Activated CD8-positive, alpha-beta memory T cell treated with anti-CD3 and anti-CD28 coated beads for 48 hours (primary cell): ENCODE measurements around the gene SEMA6B.
"Not testable (repeated sequence)": the region's sequence is repeated elsewhere in the genome, so short reads cannot be mapped to it uniquely, and the experiment has no call there.

Experiments
- DNase-seq, 3 experiments: peaks; one replicate each; pipeline ENCODE4 v3.0.0-alpha.2; 2020; ENCODE audit warnings: low read depth in 2 of 3, low spot score in 2 of 3

The SEMA6B gene

DNA sequence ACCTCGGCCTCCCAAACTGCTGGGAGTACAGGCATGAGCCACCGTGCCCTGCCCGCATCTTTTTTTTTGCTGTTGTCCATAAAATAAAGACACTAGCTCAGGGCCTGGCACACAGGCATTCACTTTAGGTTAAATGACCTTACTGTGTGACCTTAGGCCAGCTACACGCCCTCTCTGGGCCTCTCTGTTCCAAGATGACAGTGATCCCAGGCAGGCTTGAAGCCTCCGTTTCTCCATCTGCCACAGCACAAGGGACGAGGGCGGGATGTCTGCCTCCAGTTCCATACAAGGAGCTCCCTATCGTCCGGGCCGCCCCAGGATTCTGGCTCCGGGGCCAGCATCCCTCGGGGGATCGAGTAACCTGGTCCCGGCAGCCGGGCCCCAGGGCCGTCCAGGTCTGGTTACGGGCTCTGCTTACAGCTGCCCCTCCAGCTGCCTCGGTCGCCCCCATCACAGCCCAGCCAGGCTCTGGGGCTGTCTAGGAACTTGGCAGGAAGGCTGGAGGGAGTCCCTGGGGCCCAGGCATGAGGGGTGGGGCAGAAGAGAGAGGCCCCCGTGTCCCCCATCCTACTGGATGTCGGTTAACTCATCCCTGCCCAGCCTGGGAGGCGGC lies 11.9 kb upstream of the SEMA6B start:
- no peak for DNase-seq

- DNase-seq, result no peak
Measured at GRCh38 chr19:4570916-4571304, 11.4 kb upstream of the SEMA6B start.

DNA sequence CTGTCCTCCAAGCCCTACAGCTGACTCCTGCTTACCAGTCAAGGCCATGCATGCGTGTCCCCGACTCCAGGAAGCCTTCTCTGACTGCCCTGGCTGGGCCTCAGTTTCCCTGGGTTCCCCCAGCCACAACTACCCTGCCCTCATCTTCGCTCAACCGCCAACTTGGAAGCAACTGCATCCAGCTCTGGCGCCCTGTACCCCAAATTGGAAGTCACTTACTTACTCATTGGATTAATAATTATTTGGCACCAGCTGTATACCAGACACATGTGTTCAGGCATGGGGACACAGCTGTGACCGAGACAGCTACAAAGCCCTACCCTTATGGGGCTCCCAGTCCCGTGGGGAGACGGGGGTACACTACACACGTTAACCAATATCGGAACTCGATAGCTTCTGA lies 10.9 kb upstream of the SEMA6B start:
- no peak for DNase-seq

DNA sequence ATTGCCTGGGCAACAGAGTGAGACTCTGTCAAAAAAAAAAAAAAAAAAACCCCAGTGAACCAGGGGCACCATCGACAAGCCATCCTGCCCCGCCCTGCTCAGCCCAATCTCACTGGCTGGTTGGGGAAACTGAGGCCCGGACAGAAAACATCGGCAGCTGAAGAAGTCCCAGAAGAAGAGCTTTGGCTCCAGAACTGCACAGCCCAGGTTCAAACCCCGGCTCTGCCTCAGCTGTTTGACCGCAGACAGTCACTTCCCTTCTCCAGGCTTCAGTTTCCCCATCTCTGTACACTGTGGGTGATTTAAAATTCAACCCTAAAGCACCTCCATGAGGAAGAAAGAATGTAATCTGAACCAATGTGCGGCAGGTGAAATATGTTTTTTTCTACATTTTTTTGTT lies 9.4 kb upstream of the SEMA6B start:
- DNase-seq, result no peak

GRCh38 chr19:4567584-4568071 lies 8.1 kb upstream of the SEMA6B start:
- peak in 2 of 3 experiments; percentile 54 to 63 for DNase-seq

DNA sequence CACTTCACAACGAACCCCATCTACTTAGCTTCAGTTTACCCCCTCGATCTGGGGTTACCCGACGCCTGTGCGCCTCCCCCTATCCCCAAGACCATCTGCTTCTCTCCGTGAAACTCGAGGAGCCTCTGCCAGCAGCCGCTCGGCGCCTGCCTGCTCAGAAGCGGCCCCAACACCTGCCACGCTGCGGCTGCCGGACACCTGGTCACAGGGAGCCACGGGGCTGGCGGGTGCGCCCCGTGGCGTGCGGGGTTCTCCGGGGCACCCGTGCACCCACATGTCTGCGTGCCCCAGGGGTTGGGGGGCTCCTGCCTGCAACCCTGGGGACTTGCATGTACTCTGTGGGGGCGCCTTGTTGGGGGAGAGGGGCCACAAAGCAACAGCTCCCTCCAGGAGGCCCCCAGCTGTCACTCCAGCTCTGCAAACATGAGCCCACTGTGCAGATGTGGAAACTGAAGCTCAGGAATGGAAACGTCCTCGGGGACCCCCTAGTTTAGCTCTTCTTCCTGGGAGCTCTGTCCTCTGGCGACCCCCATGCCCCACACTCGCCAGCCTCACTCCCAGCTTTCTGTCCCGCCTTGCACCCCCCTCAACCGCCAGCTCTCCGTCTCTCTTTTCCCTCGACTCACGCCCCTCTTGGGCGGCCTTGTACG lies 7.0 kb upstream of the SEMA6B start:
- DNase-seq, result no peak

DNA sequence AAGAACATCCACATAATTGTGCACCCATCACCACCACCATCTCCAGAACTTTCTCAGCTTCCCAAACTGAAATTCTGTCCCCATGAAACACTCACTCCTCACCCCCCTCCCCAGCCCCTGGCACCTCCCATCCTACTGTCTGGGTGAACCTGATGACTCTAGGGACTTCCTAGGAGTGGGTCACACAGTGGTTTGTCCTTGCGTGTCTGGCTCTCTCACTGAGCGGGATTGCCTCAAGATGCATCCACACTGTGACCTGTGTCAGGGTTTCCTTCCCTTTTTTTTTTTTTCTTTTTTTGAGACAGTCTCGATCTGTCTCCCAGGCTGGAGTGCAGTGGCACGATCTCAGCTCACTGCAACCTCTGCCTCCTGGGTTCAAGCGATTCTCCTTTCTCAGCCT lies 4.1 kb upstream of the SEMA6B start:
- DNase-seq, result not testable (repeated sequence)

DNA sequence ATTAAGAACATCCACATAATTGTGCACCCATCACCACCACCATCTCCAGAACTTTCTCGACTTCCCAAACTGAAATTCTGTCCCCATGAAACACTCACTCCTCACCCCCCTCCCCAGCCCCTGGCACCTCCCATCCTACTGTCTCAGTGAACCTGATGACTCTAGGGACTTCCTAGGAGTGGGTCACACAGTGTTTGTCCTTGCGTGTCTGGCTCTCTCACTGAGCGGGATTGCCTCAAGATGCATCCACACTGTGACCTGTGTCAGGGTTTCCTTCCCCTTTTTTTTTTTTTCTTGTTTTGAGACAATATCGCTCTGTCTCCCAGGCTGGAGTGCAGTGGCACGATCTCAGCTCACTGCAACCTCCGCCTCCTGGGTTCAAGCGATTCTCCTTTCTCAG lies 2.6 kb upstream of the SEMA6B start:
- not testable (repeated sequence) for DNase-seq

DNA sequence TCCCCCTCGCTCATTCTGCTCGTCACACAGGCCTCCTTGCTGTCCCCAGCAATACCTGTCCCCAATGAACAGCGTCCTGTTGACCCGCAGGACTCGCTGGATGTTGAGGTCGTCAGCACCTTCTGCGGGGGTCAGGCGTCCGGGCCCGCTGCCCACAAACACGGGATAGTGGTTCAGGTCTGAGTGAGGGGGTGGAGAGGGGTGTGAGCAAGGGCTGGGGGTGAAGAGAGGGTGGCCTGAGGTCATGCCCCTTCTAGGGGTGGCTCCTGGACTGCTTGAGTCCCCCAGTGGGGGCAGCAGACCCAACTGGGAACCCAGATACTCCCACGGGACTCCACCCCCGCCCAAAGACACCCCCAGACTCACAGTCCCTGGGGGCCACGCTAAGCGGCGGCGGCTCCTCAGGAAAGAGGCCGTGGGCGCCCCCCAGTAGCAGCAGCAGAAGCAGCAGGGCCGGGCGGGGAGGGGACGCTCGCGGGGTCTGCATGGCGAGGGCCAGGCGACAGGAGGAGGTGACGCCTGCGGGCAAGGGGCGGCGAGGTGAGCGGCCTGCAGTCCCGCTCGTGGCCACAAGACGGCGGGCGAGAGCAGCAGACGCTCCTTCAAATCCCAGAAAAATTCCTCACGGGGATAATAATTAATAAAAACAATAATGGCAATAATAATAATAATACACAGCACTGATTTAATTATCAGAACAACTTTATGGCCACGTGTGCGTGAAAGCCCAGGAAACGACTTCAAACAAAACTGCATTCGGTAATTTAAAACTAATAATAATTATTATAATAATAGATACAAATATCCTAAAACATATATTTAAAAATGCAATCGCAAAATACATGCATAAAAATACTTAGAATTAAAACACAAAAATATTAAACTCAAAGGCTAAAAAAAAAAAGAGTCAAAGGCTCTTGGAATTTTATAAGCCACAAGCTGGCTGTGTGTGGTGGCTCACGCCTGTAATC lies 1.2 kb downstream of the SEMA6B start:
- DNase-seq, result peak in 1 of 3 experiments; percentile 31

DNA sequence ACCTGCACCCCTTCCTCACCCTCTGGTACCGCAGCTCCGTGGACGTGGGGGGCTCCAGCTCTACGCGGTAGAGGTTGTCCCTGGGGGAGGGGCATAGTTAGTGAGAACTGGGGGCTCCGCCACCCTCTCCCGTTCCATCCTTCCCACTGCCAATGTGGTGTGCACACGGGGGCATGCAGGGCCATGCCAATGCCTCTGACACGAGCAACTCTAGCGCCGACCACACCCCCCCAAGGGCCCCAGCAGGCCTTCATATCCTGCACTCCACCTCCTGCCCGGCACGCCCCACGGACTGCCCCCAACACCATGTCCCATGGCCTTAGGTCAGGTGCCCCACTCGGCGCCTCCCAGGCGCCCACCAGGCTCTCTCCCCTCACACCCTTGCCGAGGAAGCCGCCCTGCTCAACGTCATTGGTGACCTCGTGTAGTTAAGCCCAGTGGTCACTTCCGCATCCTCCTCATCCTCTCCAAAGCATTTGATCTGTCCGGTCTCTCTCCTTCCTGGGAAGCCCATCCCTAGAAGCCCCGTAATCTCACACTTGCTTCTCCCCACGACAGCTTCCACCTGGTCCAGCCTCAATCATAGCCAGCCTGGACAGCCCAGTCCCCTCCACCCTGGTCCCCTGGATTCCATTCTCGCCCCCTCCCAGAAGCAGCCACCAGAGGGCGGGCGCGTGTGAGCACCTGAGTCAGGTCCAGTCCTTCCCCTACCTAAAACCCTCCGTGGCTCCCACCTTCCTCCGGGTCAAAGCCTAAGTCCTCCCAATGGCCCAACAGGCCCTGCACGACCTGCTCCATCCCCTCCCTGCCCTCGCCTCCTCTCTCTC lies 2.1 kb downstream of the SEMA6B start:
- DNase-seq, result no peak

GRCh38 chr19:4556597-4557127 lies 2.8 kb downstream of the SEMA6B start:
- no peak for DNase-seq

DNA sequence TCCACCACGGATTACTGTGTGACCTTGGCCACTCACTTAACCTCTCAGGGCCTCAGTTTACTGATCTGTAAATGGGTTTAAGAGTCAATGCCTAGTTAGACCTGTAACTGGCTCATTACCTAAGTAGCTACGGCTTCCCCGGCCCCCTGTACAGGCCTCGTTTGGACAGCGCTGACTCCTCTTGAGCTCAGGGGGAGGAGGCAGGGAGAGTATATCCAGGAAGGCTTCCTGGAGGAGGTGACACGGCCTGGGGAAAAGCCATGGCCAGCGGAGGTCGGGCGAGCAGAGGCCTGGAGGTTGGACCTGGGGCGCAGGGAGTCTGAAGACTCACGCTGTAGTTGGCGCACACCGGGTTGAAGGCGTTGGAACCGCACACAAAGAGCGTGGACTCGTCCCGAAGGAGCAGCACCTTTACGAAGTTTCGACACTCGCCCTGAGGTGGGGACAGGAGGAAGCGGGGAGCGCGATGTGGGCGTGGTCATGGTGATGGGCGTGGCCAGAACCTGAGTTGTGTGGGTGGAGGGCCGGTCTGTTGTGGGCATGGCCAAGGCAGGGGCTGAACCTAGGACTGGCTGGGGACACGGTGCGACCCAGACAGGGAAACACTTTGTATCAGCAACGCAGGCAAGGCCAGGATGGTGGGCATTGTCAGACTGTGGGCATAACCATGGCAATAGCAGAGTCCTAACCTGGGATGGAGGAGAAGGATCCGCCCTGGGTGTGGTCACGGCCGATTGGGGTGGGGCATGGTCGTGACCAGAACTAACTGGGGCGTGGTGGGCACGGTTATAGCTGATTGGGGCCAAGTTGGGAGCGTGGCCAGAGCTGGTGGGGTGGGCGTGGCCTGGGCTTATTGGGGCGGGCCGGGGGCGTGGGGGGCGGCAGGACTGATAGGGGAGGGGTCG lies 3.6 kb downstream of the SEMA6B start:
- DNase-seq, result no peak

GRCh38 chr19:4554717-4555116 lies 4.8 kb downstream of the SEMA6B start:
- no peak for DNase-seq

GRCh38 chr19:4553775-4554174 lies 5.7 kb downstream of the SEMA6B start:
- DNase-seq, result no peak

DNA sequence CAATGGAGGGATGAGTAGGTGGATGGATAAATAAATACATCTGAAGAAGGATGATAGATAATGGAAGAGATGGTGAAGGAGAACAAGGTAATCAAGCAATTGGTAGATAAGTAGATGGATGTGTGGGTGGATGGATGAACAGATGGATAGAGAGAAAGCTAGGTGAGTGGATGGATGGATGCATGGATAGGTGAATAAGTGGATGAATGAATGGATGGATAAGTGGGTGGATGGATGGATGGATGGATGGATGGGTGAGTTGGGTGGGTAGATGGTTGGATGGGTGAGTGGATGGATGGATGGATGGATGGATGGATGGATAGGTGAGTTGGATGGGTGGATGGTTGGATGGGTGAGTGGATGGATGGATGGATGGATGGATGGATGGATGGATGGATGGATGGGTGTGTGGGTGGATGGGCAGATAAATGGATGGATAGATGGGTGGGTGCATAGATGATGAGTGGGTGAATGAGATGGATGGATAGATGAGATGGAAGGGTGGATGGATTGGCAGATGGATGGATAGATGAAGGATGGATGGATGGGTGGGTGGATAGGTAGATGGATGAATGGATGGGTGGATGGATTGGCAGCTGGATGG lies 6.3 kb downstream of the SEMA6B start:
- no peak for DNase-seq

DNA sequence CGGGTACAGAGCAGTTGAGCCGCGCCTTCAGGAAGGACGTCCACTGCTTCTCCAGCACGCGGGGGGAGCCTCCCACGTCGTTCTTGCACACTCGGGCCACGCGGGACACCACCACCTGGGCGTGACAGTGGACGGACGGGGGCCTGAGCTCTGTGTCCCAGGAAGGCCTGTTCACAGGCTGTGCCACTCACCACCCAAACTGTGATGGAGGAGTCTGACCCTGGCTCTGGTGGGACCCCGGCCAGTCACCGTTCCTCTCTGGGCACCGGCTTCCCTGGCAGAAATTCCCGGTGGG lies 7.0 kb downstream of the SEMA6B start:
- DNase-seq, result no peak

DNA sequence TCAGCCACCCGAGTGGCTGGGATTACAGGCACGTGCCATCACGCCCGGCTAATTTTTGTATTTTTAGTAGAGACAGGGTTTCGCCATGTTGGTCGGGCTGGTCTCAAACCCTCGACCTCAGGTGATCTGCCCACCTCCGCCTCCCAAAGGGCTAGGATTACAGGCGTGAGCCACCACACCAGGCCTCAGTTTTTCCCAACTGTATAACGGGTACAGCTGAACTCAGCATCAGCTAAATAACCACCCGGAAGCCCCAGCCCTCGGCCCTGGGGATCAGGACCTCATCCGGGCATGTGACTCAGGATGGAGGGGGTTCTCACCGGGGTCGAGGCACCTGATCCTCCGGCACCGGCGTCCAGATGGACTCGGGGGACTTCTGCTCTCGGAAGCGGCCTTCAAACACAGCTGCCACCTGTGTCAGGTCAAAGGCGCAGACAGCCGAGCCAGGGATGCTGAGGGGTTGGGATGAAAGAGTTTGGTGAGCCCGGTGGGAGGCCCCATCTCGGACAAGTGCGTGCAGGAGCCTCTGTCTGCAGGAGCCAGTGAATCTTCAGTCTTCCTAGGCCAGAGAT lies 8.9 kb downstream of the SEMA6B start:
- no peak for DNase-seq

DNA sequence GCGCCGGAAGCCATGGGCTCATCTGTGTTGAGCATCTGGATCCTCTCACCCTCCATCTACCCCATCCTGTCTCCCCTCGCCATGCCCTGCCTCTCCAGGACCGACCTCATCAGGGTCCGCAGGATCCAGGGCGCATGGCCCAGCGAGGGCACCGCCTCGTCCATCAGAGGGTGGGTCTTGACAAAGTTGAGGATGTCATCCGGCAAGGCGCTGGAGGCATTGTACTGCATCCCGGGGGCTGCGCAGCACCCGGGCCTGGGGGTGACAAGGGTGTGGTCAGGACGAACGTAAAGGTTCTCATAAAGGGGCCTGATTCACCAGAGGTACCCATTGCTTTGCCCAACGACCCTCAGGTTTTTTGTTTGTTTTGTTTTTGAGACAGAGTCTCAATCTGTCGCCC lies 9.5 kb downstream of the SEMA6B start:
- DNase-seq, result no peak

DNA sequence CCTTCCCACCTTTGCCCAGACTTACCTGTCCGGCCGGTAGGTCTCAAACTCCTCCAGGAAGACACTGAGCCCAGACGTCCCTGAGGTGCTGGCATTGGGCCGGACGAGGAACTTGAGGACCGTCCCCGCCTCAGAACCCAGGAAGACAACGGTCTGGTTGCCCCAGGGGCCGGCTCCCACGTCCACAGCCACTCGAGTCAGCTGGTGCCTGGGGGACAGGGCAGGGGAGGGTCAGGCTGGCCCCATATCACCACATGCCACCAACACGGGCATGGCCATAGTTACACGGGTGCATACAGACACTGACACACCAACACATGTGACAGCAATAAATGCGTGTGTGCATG lies 11.3 kb downstream of the SEMA6B start:
- no peak for DNase-seq
